Hematopoietic multipotent progenitor cell treated with erythropoietin and hydrocortisone succinate and interleukin-3 and kit ligand, for 15 days (in vitro differentiated cells): ENCODE data around the gene BCL2L11.

Source experiments
- DNase-seq: peaks from one replicate; pipeline ENCODE4 v3.0.0-alpha.2; 2015; ENCODE audit warnings: low spot score

BCL2L11 gene

DNA sequence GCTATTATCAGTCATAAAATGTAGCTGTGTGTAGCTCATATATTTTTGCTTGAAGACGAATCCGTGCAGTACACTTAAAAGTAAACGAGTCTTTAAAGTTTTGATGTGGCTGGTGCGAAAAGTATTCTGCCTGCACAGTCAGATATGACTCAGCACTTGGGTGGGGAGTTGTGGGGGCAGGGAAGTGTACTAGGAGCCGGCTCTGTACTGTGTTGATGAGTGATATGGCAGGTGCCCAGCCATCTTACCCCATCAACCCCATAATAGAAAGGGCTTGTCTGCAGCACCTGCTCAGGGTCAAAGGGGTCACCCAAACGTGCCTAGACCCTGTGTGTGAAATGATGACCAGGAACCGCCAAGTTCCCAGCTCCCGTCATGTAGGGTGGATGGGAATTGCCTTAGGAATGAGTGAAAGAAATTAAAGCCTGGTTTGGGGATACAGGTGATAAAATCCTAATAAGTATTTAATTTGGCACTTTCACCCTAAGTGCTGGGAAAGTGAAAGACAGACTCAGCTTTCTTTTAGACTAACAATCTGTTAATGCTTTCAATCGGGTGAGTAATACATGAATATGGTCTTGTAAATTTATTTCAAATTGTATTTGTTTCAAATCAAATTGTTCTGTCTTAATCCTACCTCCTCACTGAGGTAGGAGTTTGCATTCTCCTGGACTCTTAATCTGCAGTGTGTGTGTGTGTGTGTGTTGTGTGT lies 48.0 kb downstream of the BCL2L11 start:
- peak; percentile 91 for DNase-seq

DNA sequence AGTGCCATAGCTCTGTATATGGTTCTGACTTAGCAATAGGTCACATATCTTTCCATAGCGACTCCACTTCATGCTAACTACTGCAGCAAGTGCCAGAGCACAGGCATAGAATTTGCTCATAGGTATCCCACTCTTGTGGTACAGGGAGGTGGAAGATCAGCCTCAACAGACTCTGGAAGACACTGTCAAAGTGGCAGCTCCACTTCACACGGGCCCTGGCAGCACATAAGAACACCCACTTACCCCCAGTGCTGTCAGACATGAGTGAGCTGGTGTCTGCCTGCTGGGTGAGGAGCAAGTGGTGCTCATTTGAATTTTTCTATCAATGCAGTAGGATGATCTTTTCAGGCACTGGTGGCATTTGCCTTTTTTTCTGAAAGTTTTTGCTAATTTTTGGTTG lies 48.6 kb downstream of the BCL2L11 start:
- DNase-seq: peak; percentile 28

DNA sequence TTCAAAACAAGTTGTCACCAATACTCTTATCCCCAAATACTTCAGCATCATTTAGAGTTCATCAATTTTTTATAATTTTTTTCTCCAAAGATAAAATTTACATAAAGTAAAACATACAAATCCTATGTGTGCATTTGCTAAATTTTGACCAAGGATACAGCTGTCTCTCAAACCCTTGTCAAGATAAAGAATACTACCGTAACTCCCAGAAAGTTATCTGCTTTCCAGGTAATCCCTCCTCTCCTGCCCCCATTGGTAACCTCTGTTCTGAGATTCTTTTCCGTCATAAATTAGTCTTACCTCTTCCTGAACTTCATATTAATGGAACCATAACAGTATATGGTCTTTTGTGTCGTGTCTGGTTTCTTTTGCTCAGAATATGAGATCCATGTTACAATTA lies 49.2 kb downstream of the BCL2L11 start:
- no peak for DNase-seq

DNA sequence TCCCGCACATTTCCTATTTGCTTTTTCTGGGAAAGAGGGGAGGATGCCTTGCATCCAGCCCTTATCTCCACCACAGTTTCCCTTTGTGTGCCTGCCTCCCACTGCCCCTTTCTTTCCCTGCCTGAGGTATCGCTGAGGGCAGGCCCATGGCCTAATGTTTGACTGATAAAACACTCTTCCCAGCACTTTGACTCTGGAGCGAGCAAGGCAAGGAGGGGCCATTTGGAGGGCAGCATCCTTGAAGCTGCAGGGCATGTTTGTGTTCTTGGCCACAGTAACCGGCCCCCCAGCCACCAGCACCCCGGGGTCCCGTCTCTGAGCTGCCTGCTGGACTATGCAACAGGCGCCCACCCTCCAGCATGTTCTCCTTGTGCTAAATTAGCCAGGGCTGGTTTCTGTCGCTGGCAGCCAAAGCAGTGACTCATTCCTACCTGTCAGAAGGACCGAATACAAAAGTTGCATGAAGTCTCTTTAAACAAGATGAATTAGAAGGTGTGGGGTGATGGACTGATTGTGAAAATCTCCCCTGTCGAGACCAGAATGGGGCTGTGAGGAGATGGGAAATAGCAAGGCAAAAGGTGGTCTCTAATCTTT lies 50.7 kb downstream of the BCL2L11 start:
- DNase-seq: no peak

DNA sequence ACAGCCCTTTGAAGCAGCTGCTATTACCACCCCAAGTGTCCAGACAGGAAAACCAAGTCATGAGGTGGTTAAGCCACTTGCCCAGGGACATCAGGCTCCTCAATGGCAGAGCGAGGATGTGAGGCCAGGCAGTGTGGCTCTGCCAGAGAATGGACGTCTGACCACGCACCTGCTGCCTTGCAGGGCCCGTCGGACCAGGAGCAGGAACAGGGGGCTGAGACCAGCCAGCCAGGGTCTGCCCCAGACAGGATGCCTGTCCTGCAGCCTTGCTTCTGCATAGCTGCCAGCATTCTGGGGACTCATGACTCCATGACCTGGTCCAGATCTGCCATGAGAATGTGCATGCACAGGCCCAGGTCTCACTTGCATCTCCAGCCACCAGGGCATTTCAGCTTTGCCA lies 52.0 kb downstream of the BCL2L11 start:
- DNase-seq: no peak

DNA sequence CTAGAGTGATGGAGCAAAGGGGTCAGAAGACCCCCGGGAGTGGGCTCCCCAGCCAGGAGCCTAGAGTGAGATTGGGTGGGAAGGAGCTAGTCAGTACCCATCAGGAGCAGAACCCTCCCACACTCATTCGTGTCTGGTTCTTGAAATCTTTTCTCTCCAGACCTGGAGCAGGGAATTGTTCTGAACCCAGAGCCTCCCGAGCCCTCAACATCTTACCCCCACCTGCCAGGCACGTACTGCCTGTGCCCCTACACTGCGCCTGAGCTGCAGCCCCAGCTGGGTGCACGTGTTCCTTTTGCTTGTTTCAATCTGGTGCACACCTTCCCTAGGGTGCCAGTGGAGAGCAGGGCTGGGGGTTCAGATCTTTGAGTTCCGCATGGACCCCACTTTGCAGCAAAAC lies 52.6 kb downstream of the BCL2L11 start:
- no peak for DNase-seq

DNA sequence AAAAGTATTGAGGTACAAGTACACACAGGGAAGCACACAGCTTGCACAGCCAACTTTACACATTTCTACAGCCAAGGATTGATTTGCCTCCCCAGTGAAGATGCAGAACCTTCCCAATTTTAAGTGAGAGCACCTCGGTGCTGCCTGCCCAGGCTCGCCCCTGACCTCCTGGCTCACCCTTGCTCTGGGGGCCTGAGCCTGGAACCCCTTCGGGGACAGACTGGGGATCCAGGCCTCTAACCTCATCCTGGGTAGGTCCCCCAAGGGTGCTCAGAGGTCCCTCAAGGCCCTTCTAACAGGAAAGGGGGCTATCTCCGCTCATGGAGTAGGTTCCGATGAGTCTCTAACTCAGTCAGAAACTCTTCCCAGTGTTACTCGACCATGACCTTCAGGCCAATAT lies 53.1 kb downstream of the BCL2L11 start:
- no peak for DNase-seq

DNA sequence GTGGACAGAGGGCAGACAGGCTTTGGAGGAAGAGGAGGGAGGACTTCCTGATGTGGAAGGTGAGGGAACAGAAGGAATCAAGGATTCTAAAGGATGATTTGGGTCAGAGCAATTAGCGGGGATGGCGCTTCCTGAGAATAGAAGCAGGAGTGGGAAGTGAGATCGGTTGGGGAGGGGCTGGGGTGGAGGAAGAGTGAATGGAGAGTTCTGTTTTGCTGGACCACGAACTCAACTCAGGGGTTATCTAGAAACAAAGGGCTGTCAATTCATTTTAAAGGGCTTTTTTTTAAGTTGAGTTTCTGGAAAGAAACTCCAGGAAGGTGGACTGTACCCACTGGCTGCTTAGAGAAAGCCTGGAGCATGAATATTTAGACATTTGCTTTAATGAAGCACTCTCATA lies 54.9 kb downstream of the BCL2L11 start:
- DNase-seq: no peak

DNA sequence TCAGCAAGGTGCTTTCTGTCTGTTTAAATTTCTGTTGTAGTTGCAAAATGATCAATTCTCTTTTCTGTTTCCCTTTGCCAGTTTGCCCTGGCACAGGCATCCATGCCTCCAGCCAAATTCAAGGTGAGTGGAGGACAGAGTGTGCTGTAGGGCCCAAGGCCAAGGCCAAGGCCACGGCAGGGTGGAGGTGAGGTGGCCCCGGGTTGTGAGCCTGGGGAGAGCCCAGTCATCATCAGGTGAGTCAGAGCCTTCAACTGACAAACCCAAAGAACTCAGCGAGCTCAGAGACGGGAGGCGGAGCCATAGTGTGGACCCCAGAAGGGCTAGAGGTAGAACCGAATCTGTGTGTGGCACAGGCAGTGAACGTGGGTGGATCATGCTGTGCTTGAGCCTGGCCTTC lies 55.7 kb downstream of the BCL2L11 start:
- DNase-seq: no peak

DNA sequence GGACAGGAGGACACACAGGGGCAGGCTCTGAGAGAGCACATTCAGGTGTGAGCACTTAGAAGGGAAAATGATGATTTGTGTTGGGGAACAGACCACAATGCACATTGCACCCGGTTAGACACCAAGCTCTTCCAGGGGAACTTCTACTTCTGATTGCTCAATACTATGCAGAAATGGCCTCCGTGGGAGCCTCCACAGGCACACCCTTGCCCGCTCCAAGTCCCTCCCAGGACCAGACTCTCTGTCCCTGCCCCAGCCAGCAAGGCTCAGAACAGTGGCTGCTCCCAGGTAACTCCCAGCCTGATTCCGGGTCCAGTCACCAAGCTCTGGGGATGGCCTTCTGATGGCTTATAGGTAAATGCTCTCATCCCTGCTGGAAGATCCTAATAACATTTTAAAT lies 56.2 kb downstream of the BCL2L11 start:
- DNase-seq: no peak

DNA sequence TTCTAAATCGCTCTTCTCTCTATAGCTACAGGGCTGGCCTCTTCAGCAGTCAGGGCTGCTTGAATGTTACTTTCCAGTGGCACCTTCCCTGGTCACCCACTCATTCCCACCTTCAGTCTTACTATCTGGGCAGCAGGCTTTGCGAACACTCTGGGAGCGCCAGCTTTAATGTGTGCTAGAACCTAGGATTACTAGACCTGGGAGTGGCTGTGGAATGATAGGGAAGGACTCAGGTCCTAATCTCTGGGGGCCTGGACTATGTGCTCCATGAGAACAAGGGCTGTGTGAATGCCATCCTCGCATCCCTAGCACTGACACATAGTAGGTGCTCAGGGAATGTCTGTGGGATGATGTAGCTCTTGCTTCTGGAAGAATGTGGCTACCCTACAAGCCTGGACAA lies 57.6 kb downstream of the BCL2L11 start:
- no peak for DNase-seq

DNA sequence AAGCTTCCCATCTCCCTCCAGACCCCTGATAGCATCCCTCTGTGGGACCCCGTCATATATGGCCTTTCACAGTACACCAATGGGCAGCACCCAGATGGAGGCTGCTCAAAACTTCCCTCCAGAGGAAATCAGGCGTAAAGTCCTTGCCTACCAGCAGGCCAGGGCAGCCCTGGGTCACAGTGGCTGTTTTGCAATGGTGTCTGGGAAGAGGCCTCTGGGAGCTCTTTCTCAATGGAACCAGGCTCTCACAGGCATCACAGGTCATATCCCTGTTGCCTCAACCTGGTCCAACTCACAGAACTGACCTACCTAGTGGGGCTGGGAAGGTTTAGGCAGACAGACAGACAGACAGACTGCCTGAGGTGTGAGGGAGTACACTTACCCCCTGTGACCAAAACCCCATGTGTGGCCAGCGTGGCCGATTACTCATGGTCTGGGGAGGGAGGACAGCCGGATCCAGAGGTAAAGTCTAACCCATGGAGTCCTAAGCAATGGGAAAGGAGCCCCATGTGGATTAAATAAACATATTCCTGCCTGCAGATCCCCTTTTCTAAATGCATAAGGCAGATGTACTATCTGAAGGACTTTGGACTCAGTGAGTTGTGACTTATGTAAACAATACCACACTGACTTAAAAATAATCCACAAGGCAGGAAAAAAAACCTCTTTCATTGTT lies 58.2 kb downstream of the BCL2L11 start:
- no peak for DNase-seq

DNA sequence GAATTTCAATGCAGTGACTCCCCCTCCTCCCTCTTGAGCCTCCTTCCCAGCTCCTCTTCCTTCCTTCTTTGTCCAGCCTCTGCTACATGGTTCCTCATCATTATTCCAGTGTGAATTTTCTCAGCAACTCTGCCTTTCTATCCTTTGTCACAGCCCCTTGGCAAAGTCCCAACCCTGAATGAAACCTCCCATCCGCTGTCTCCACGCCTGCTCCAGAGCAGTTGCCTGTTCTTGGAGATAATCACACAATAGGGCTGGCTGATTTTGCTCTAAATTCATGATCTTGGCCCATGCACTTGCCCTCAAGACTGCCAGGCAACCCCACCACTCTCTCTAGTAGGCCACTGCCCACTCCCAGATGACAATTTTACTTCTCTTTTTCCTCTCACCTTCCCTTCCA lies 61.4 kb downstream of the BCL2L11 start:
- peak; percentile 74 for DNase-seq

DNA sequence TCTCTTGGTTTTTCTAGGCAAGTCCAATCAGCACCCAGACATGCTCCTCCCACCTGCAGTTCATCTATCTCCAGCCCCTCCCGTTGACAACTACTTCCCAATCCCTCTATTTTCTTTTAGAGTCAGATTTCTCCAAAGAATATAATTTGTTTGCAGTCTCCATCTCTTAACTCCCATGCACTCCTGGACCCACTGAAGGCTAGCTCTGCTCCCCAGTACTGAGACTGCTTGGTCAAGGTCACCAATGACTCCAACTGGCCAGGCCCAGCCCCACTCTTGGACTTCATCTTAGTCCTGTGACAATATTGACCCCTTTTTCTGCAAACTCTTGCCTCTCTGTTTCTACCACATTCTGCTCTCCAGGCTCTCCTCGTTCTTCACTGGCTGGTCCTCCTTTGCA lies 62.0 kb downstream of the BCL2L11 start:
- no peak for DNase-seq

DNA sequence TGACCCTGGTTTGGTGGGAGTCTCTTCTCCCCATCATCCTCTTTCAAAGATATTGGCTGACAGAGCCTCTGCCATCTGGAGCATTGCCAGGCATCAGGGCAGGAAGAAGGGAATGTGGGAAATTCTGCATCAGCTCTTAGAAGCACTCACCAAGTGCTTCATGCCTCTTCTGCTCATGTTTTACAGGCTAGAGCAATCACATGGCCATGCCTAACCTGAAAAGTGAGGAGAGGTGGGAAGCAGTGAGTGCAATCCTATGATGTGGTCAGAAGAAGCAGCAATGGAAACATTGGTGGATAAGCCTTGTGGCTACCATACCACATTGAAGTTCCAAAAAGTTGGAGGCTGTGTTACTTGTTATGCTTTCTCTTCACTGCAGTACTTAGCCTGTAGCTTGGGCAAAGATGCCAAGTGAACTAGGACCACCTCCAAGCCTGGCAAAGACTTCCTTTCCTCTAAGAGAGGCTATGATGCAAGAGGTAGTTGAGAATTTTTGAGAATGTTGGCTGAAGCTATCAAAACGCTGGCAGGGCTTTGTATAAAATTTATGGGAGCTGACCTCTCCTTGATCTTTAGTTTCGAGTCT lies 64.1 kb downstream of the BCL2L11 start:
- no peak for DNase-seq

DNA sequence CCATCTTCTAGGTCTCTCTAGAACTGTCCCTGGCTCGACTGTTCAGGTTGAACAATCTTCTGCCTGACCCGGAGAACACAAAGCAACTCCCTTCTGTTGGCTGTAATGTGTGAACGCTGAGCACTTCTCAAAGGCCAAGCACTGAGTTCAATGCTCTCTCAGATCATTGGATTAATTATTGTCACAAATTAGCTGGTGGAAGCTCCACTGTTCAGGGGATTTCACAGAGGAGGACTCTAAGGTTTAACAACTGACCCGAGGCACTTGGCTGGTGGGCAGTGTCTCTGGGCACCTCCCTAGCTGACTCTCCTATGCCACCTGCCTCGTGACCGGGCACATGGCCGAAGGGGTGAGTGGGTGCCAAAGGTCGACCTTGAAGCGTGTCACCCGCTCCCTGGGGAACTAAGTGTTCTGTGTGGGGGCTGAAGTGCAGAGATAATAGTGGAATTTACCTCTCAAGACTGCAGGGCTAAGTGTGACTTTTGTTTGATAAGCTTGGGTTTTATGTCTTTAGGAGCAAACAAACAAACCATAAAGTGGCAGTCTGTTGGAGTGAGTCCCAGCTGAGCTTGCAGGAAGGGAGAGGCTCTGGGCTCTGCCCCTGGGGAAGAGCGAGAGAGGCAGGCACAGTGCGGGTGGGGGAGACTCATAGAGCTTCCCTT lies 64.8 kb downstream of the BCL2L11 start:
- no peak for DNase-seq

DNA sequence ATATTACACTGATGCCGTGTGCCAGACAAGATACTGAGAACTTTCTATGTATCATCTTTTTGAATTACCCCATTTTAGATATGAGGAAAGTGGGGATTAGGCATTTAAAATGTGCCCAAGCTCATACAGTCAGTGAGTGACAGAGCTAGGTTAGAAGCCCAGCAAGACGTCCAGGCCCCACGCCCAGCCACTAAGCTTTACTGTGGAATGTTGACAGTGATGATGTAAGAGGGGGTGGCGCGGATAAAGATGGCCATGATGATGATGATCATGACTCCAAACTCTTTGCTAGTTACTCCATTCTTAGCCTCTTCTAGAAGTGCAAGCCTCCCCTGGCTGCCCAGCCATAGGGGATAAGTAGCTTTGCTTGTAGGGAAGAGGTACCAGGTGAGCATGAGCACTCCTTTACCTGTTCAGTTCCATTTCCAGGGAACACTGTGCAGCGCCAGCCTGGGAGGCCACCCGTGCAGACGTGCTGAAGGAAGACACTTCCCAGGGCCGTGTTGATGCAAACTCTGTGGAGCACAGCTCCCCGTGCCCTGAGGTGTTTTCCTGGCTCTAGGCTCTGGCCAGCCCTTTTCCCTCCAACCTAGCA lies 65.5 kb downstream of the BCL2L11 start:
- no peak for DNase-seq

DNA sequence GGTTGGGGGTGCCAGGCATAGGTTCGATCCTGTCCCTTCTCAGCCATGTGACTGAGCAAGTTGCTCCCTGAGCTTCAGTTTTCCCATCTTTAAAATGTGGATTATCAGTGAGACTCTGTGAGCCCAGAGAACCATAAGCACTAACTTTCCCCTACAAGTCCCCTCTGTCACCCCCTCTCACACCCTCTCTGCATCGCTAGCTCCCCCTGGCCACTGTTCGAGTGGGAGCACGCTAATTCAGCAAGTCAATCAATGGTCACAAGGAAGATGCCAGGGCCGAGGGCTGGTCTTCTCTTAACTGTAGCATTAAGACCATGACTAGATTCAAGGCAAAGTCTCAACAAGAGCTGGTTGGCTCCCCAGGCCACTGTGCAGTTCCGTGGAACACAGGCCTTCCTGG lies 66.2 kb downstream of the BCL2L11 start:
- DNase-seq: no peak

DNA sequence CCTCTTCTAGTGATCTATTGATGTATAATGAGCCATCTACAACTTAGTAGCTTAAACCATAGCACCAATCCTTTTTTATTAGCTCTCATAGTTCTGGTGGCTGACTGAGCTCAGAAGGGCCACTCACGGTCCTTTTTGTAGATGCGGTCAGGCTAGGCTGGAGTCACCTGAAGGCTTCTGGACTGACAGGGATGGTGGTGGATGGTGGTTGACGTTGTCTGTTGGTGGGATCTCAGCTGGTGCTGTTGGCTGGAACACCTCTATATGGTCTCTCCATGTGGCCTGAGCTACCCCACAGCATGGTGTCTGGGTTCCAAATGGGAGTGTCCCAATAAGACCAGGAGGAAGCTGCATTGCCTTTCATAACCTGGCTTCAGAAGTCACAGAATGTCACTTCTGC lies 68.0 kb downstream of the BCL2L11 start:
- DNase-seq: no peak

DNA sequence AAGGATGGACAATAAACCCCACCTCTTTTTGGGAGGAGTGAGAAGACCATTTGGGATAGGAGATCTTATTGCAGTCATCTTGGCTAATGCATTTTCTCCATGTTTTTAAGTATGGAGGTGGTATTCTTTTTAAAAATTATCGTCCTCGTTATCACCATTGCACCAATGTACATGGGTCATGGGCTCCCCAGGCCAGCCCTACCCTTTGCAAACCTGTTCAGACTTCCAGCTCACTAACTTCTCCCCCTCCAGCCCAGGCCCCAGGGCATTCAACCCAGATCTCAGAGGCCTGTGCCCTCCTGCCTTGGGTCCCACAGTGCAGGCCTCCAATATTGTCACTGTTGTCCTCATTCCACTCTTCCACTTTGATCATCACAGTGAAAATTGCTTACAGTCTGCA lies 68.4 kb downstream of the BCL2L11 start:
- no peak for DNase-seq

DNA sequence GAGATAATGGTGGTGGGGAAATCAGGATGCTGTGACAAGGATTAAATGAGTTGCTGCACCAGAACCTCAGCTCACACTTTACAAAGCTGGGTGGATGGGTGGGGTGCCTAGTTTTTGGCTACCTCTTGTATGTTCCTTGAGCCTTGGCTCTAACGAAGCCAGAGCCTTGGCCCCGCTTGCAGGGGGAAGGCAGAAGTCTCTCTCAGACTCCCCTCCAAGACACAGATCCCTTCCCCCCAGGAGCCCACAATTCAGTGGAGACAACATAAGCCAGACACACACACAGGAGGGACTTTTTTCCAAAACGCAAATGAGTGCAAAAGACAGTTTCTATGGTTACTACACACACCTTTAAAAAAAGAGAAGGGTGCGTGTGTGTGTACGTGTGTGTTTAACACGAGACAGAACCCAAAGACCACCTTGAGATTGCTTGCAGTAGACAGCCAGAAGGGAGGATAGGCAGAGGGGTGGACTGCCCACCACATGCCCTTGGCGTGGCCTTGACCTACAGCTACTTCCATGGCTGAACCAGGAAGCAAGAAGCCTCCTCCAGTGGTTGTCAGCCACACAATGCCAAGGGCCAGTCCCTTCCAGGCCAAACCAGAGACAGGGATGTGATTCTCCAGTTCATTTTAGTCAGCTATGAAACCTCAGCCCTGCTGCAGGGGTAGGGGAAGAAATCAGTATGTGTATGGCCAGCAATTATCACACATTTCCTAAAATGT lies 70.3 kb downstream of the BCL2L11 start:
- DNase-seq: no peak

DNA sequence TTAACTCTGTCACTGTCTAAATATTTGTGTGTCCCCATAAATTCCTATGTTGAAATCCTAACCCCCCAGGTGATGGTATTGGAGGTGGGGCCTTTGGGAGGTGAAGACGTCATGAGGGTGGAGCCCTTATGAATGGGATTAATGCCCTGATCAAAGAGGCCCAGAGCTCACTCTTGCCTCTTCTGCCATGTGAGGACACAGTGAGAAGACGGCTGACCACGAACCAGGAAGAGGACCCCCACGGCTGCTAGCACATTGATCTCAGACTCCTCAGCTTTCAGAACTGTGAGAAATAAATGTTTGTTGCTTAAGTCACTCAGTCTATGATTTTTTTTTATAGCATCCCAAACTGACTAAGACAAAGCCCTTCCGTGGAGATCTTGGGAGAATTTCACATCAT lies 71.2 kb downstream of the BCL2L11 start:
- no peak for DNase-seq
